GM12875 (cell line): ENCODE results near the gene TBRG1.

Experiments used
- H3K4me3 ChIP-seq: one replicate; pipeline ENCODE4 v1.5.1; 2011; ENCODE audit warnings: low read depth, low read length, control low read depth
- TF ChIP-seq, protein P1 (sequence below): IDR thresholded peaks from 2 replicates; pipeline ENCODE4 v1.5.1; 2011; ENCODE audit warnings: low read depth, mild to moderate bottlenecking, control low read depth, inconsistent platforms, low read length, moderate library complexity, borderline replicate concordance; ENCODE audit not compliant: insufficient read depth

TBRG1 gene

DNA sequence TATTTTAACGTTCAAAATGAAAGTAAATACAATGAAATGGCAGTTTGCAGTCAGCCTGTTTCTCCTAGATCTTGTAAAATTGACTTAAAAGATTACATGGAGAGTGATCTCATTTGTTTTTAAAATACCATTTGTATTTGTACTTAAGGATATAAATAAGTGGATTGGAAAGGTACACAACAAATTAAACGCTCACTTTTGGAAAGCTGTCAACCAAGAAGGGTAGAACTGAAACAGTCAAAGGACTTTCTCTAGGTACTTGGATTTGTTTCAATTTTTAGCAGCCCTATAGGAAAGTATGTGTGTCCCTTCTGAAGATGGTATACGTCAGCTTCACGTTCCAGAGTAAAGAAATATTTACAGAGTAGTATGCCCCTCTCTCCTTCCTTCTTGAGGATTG is 7.3 kb downstream of the TBRG1 start:
- no peak overlapping the region for H3K4me3 ChIP-seq
- TF ChIP-seq, protein P1, sequence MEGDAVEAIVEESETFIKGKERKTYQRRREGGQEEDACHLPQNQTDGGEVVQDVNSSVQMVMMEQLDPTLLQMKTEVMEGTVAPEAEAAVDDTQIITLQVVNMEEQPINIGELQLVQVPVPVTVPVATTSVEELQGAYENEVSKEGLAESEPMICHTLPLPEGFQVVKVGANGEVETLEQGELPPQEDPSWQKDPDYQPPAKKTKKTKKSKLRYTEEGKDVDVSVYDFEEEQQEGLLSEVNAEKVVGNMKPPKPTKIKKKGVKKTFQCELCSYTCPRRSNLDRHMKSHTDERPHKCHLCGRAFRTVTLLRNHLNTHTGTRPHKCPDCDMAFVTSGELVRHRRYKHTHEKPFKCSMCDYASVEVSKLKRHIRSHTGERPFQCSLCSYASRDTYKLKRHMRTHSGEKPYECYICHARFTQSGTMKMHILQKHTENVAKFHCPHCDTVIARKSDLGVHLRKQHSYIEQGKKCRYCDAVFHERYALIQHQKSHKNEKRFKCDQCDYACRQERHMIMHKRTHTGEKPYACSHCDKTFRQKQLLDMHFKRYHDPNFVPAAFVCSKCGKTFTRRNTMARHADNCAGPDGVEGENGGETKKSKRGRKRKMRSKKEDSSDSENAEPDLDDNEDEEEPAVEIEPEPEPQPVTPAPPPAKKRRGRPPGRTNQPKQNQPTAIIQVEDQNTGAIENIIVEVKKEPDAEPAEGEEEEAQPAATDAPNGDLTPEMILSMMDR: no peak

DNA sequence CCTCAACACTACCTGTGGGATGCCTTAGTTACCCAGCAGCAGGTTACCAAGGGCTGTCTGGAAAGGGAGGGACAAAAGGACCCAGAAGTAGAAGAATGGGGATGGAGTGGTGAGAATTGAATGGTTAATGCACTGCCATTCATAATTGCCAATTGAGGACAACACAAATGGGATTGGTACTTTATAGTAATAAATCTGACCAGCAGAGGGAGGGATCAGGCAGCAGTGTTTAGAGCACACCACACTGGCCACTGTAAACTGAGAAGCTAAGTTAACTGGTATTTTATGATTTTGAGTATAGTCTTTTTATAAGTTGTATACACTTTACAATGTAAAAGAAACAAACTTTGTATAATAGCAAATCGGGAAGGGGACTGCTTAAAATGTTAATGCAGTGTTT is 10.7 kb downstream of the TBRG1 start:
- no peak overlapping the region for H3K4me3 ChIP-seq
- TF ChIP-seq, protein P1: no peak

DNA sequence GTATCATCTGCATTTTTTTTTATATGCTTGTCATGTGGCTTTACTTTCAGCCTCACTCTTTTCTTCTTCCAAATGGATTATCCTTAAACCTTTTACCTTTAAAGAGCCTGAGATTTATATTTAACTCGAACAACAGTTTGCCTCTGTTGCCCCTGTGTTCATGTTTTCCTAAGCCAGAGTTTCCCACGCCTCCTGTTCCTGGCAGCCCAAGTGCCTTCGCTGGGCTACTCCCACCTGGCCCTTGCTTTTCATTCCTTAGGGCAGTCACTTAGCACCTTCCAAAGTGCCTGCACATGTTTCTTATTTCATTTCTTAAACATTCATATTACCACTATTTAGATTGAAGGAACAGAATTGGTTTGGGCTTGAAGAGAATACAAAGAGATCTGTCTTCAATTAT is 13.3 kb downstream of the TBRG1 start:
- no peak overlapping the region for H3K4me3 ChIP-seq
- TF ChIP-seq, protein P1: no peak

DNA sequence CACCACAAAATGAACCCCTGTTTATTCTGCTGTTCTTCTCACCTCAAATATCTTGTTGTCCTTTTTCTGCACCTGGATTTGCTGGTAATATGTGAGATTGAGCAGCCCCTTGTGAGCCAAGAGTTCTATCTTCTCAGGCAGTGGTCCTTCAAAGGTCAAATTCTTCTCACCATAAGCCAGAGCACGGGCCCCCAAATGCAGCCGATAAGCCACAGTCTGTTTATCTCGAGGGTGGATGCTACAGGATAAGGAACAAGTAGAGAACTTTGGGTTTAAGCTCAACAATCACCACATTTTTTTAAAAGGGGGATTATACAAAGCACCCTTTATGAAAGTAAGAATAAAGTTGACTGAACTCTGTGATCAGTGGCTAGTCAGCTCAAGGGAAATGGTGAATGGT is 15.8 kb downstream of the TBRG1 start:
- H3K4me3 ChIP-seq: no peak overlapping the region

DNA sequence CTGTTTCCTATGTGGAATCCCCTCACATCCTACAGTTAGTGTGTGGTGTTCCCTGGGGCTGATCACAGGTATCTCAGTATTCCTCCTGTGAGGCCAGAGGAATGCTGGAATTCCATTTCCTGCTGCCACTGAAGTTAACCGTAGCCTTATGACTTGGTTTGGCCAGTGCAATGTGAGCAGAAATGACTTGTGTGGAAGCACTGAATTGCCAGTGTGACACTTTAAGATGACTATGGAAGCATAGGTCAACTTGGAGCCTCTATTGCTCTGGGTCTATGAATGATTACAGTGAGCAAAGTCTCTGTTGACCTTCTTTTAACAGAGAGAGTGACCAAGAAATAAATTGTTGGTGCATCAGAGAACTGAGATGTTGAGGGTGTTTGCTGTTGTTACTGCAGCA is 16.5 kb downstream of the TBRG1 start:
- H3K4me3 ChIP-seq: no peak overlapping the region
- TF ChIP-seq, protein P1: no peak

More for the DNA sequence above, 15.8 kb downstream of the TBRG1 start:
- TF ChIP-seq, protein P1: no peak

DNA sequence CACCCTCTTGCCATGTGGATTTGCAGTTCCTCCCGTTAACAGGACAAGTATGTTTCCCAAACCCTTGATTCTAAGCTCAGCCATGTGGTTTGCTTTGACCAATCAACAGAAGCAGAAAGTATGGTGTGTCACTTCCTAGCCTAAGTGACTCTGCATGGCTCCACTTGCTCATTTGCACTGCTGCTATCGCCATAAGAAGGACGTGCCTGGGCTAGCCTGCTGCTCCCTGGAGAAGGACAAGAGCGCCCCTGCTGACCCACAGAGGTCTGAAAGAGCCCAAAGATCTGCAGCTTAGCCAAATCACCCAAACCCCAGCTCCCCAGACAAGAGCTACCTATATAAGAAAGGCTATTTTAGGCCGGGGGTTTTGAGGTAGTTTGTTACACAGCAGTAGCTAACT is 18.0 kb downstream of the TBRG1 start:
- TF ChIP-seq, protein P1: no peak
- H3K4me3 ChIP-seq: no peak overlapping the region

DNA sequence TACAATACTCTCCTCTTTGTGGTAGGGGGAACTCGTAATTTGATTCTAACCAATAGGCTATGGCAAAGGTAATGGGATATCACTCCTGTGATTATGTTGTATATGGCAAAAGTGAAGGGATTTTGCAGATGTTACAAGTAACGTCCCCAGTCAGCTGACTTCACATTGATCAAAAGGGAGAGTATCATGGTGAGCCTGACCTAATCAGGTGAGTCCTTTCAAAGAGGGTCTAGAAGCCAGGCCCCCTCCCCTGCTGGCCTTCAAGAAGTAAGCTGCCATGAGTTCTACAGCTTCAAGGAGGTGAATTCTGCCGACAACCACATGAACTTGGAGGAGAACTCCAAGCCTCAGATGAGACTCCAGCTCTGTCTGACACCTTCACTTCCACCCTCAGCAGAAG is 20.0 kb downstream of the TBRG1 start:
- TF ChIP-seq, protein P1: no peak
- no peak overlapping the region for H3K4me3 ChIP-seq
